Subcutaneous adipose tissue (tissue), 4 donors: ENCODE measurements around the gene SMIM29. TPM values are rescaled to one million over a fixed set of nuclear protein-coding genes. Genes with fewer than 3 reads are reported as not detected.

Experiments
- CTCF ChIP-seq: fragments of 450-650 bp; IDR thresholded peaks from one replicate; pipeline ENCODE4 v1.5.1; 2016; ENCODE audit warnings: low read depth, mild to moderate bottlenecking, control low read depth, antibody characterized with exemption, moderate library complexity
- total RNA-seq, 4 donors: library from RNA; depleted of rRNA; stranded (reverse); fragments of >200 nt; gene quantifications; one replicate each; pipeline ENCODE4 v1.1.0, GENCODE V29; 2016

Gene SMIM29
- total RNA-seq, 4 donors from 2014 or later, result 11.3 to 23.3 (median 19.5) TPM

- TF ChIP-seq CTCF, result no peak
Observed at GRCh38 chr6:34235307-34236130, 13.3 kb downstream of the SMIM29 start.

- no peak for TF ChIP-seq CTCF
Observed at GRCh38 chr6:34234667-34235306, 14.0 kb downstream of the SMIM29 start.

GRCh38 chr6:34233867-34234266 lies 14.9 kb downstream of the SMIM29 start:
- no peak for TF ChIP-seq CTCF

- no peak for TF ChIP-seq CTCF
Observed at GRCh38 chr6:34232901-34233300, 15.9 kb downstream of the SMIM29 start.

GRCh38 chr6:34231566-34232336 lies 17.1 kb downstream of the SMIM29 start:
- TF ChIP-seq CTCF, result no peak

GRCh38 chr6:34230653-34231371 lies 18.0 kb downstream of the SMIM29 start:
- no peak for TF ChIP-seq CTCF
